ENCODE results near the gene UNKL.

UNKL gene

DNA sequence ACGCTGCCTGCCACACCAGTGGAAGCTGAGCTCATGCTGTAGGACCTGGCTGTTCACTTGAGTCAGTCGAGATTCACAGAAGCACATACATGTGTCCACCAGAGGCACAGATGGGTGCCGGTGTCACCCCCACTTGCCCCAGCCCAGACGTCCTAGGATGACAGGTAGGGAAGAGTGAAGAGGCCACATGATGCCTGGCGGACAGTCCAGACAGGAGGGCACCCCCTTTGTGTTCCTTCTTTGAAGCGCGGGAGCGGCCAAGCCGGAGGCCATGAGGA is 96.3 kb downstream of the UNKL start:
- Histone ChIP-seq H3K4me3 (replicated peaks; ENCODE audit: low read depth, low read length) (no peak overlapping the region), H3K27me3 (replicated peaks; ENCODE audit: control insufficient read depth, insufficient read depth, low read length) (no peaks in the 10 kb centered on the region), H3K36me3 (ENCODE audit: control insufficient read depth, insufficient read depth, low read length) (peaks cover 49% of the 10 kb centered on the region)
- TF ChIP-seq, protein P1, sequence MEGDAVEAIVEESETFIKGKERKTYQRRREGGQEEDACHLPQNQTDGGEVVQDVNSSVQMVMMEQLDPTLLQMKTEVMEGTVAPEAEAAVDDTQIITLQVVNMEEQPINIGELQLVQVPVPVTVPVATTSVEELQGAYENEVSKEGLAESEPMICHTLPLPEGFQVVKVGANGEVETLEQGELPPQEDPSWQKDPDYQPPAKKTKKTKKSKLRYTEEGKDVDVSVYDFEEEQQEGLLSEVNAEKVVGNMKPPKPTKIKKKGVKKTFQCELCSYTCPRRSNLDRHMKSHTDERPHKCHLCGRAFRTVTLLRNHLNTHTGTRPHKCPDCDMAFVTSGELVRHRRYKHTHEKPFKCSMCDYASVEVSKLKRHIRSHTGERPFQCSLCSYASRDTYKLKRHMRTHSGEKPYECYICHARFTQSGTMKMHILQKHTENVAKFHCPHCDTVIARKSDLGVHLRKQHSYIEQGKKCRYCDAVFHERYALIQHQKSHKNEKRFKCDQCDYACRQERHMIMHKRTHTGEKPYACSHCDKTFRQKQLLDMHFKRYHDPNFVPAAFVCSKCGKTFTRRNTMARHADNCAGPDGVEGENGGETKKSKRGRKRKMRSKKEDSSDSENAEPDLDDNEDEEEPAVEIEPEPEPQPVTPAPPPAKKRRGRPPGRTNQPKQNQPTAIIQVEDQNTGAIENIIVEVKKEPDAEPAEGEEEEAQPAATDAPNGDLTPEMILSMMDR (IDR thresholded peaks at IDR 0.05; ENCODE audit: insufficient read depth, low read length, poor library complexity, severe bottlenecking): no peak
- DNase-seq (ENCODE audit: extremely low read depth, insufficient read length): no peak

DNA sequence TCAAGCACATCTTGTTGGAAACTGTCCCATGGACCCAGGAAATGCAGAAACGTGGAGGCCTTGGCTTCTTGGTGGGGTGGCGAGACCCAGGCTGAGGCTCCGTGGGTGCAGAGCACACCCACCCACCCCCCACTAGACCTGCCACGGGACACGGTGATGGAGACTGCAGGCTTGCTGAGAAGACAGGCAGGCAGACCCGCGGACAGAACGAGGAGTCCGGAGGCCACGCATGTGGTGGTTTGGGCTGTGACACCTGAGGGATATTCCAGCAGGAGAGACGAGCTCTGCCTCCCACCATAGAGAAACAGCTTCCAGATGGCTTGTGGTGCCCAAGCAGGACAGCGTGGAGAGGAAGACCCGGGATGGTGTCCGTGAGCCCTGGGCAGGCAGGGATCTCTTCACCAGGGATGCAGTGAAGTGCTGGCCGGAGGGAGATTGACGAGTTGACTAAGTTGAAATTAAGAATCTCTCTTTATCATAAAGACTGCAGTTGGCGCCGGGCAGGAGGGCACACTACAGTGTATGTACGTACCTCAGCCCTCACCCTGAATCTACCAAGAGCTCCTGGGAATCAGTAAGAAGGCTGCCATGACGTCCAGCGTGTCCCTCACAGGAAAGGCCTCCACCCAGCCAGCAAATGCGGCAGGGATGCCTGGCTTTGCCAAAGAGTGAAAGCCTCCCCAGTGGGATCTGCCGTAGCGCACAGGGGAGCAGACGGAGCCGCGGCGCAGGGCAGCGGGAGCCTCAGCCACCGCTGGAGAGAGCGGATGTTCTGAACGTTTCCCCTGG is 96.8 kb downstream of the UNKL start:
- peaks cover 52% of the 10 kb centered on the region for H3K36me3 ChIP-seq (ENCODE audit: control insufficient read depth, insufficient read depth, low read length)
- H3K27me3 ChIP-seq (replicated peaks; ENCODE audit: control insufficient read depth, insufficient read depth, low read length): no peaks in the 10 kb centered on the region
- TF ChIP-seq, protein P1 (IDR thresholded peaks at IDR 0.05; ENCODE audit: insufficient read depth, low read length, poor library complexity, severe bottlenecking): no peak
- no peak overlapping the region for H3K4me3 ChIP-seq (replicated peaks; ENCODE audit: low read depth, low read length)
- peak; percentile 18 for DNase-seq (ENCODE audit: extremely low read depth, insufficient read length)

DNA sequence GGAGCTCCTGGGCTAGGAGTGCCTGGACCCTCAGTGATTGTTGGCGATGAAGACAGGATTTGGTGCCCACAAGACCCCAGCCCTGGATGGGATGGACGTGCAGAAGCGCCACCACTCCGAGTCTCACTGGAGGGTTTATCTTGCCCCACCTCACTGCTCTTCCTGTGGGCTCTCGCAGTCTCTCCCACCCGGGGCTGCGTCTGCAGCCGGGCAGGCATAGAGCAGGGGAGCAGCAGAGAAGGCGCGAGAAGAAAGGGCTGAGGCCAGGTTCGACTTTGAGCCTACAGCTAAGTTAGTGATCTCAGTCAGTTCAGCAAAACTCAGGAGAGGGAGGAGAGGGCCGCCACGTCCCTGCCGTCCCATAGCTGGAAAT is 98.5 kb downstream of the UNKL start:
- peaks cover 53% of the 10 kb centered on the region for H3K36me3 ChIP-seq (ENCODE audit: control insufficient read depth, insufficient read depth, low read length)
- DNase-seq (ENCODE audit: extremely low read depth, insufficient read length): no peak
- no peaks in the 10 kb centered on the region for H3K27me3 ChIP-seq (replicated peaks; ENCODE audit: control insufficient read depth, insufficient read depth, low read length)
- H3K4me3 ChIP-seq (replicated peaks; ENCODE audit: low read depth, low read length): no peak overlapping the region
- TF ChIP-seq, protein P1 (IDR thresholded peaks at IDR 0.05; ENCODE audit: insufficient read depth, low read length, poor library complexity, severe bottlenecking): no peak

DNA sequence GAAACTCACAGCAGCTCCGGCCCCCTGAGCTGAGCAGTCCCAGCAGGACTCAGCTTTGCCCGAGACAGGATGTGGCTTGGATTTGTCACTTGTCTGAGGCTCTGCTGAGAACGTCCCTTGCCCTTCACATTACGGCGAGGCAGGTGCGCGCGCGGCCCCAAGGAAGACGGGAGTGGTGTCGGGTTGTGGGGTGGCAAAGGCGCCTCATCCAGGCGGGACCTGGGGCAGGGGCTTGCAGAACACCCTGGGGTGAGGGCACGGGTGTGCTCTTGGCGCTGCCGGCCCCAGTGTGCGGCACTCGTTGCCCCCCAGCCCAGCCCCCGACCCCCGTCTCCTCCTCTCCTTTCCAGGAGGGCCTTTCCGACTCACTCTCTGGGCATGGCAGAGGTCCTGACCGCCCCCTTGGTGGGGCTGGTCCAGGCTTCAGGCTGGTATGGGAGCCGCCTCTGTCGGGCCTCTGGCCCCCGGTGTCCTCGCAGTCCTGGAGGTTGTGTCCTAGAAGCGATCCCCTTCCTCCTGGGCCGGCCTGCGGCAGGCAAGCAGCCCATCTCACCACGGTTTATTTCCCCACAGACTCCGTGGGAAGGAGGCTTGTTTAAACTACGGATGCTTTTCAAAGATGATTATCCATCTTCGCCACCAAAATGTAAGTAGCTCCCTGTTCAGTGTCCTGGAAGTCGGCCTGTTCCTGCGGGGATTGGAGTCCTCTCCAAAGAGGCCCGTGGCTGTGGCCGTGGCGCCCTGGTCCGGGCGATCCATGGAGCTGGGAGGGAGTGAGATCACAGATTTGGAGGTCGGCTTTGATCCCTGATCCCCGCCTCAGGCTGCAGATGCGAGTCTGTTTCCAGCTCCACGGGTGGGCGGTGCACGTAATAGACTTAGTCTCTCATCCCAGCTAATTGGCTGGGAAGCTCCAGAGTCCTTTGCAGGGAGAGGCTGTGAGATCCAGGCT is 99.1 kb downstream of the UNKL start:
- Histone ChIP-seq H3K4me3 (replicated peaks; ENCODE audit: low read depth, low read length) (no peak overlapping the region), H3K27me3 (replicated peaks; ENCODE audit: control insufficient read depth, insufficient read depth, low read length) (no peaks in the 10 kb centered on the region), H3K36me3 (ENCODE audit: control insufficient read depth, insufficient read depth, low read length) (peaks cover 48% of the 10 kb centered on the region)
- no peak for DNase-seq (ENCODE audit: extremely low read depth, insufficient read length)
- TF ChIP-seq, protein P1 (IDR thresholded peaks at IDR 0.05; ENCODE audit: insufficient read depth, low read length, poor library complexity, severe bottlenecking): no peak

DNA sequence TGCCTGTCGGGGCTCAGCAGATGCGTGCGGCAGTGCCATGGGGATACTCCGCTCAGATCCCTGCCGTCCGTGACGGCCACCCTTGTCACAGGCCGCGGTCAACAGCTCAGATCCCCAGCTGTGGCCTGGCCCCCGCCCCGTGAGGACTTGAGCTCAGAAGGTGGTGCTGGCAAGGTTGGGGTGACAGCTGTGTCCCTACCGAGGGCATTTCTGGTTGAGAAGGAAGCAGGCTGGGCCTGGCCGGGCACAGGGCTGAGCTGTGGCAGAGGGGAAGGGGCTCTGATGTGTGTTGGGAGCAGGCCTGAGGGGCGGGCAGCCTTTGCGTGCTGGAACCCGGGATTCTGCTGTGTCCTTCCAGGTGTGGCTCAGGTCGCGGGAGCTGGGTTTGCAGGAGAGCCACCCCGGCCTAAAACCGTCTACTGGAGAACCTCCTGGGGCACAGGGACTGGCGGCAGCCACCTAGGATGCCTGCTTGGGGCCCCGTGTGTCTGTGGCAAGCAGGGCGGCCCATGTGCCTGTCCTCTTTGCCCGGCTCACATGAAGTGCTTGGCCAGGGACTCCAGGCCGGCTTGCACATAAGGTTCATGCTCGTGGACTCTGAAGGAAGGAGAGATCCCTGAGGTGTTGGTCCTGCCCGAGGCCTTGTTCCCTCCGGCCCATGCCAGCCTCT is 100.0 kb downstream of the UNKL start:
- TF ChIP-seq, protein P1 (IDR thresholded peaks at IDR 0.05; ENCODE audit: insufficient read depth, low read length, poor library complexity, severe bottlenecking): no peak
- H3K36me3 ChIP-seq (ENCODE audit: control insufficient read depth, insufficient read depth, low read length): peaks cover 47% of the 10 kb centered on the region
- no peaks in the 10 kb centered on the region for H3K27me3 ChIP-seq (replicated peaks; ENCODE audit: control insufficient read depth, insufficient read depth, low read length)
- DNase-seq (ENCODE audit: extremely low read depth, insufficient read length): no peak
- H3K4me3 ChIP-seq (replicated peaks; ENCODE audit: low read depth, low read length): no peak overlapping the region

Measured in GM06990 (cell line).